ENCODE data around the gene RIIAD1. TPM values are rescaled to one million over a fixed set of nuclear protein-coding genes. Genes with fewer than 3 reads are reported as not detected.
A peak's percentile ranks its signal among the peaks of the same experiment; 100 is the strongest.

Gene RIIAD1
- total and polyA plus RNA-seq, 12 donors: 3.4 to 11.4 (median 7.1) TPM; not detected in 1

DNA sequence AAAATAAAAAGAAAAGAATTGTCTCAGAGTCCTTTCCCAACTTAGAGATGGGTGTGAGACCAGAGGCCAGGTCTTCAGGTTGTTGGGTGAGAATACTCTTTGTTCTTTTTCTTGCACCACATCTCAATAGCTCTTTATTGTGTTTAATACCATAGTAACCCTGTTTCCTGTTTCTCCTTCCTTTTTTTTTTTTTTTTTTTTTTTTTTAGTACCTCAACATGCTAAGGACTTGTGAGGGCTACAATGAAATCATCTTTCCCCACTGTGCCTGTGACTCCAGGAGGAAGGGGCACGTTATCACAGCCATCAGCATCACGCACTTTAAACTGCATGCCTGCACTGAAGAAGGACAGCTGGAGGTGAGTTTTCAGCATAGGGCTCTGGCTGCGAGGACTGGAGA, 29.1 kb upstream of the RIIAD1 start:
- Histone ChIP-seq H3K9me3 (no peaks in the 10 kb centered on the region), H3K27me3 (no peaks in the 10 kb centered on the region), H3K4me1 (peaks cover 0 to 13% (median 0%) of the 10 kb centered on the region in 9 donors), H3K27ac (no peak overlapping the region), H3K36me3 (peaks cover 0 to 67% (median 18%) of the 10 kb centered on the region in 9 donors), H3K4me3 (no peak overlapping the region)
- DNase-seq (no peak), ATAC-seq (no peak)
- 82 to 91% methylated on average over 3 of the region's 3 CpGs for WGBS, 2 donors
- TF ChIP-seq, protein P1, sequence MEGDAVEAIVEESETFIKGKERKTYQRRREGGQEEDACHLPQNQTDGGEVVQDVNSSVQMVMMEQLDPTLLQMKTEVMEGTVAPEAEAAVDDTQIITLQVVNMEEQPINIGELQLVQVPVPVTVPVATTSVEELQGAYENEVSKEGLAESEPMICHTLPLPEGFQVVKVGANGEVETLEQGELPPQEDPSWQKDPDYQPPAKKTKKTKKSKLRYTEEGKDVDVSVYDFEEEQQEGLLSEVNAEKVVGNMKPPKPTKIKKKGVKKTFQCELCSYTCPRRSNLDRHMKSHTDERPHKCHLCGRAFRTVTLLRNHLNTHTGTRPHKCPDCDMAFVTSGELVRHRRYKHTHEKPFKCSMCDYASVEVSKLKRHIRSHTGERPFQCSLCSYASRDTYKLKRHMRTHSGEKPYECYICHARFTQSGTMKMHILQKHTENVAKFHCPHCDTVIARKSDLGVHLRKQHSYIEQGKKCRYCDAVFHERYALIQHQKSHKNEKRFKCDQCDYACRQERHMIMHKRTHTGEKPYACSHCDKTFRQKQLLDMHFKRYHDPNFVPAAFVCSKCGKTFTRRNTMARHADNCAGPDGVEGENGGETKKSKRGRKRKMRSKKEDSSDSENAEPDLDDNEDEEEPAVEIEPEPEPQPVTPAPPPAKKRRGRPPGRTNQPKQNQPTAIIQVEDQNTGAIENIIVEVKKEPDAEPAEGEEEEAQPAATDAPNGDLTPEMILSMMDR (IDR thresholded peaks at IDR 0.05): no peak
- intact Hi-C loops (cut with DNase I): loop anchor here in 7 of 10 donors (2.0 to 10.0 kb wide), 7 partner anchors 35 to 145 kb away; partner anchors contain the start of genes C2CD4D (in 2 of the 7), RORC (in 1 of the 7) and SNX27 (in 1 of the 7)

DNA sequence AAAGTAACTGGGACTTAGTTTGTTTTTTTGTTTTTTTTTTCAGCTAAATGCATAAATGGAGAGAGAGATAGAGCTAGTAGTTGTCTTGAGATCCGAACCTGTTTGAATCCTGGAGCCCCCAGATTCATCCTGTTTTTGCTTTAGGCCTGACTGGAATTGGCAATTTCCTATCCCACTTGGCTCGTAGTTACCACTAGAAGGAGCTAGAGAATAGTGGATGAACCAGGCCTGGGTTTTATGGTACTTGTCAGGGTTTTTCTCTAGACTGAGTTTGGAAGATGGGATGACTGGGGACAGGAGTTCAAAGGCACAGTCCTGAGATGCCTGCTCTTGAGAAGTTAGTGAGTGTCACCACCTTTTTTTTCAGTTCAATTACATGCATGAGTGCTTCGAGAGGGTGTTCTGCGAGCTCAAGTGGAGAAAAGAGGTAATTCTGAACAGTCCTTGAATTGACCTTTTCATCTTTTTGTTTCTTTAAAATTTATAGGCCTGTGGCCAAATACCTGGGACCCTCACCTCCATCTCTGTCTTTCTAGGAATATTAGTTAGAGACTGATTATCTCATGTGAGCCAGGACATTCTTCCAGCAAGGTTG, 28.2 kb upstream of the RIIAD1 start:
- Histone ChIP-seq H3K4me3 (no peak overlapping the region), H3K36me3 (peaks cover 0 to 69% (median 20%) of the 10 kb centered on the region in 9 donors), H3K9me3 (no peaks in the 10 kb centered on the region), H3K27ac (no peak overlapping the region), H3K4me1 (peaks cover 0 to 13% (median 0%) of the 10 kb centered on the region in 9 donors), H3K27me3 (no peaks in the 10 kb centered on the region)
- WGBS, 2 donors: 76 to 85% methylated on average over 4 of the region's 4 CpGs
- DNase-seq (no peak), ATAC-seq (no peak)
- TF ChIP-seq, protein P1 (IDR thresholded peaks at IDR 0.05): peak in 7 of 9 donors; percentile 44 to 61 (median 53)
- intact Hi-C loops (cut with DNase I): loop anchor here in 7 of 10 donors (2.0 to 10.0 kb wide), 7 partner anchors 34 to 144 kb away; partner anchors contain the start of genes C2CD4D (in 2 of the 7), RORC (in 1 of the 7) and SNX27 (in 1 of the 7)

DNA sequence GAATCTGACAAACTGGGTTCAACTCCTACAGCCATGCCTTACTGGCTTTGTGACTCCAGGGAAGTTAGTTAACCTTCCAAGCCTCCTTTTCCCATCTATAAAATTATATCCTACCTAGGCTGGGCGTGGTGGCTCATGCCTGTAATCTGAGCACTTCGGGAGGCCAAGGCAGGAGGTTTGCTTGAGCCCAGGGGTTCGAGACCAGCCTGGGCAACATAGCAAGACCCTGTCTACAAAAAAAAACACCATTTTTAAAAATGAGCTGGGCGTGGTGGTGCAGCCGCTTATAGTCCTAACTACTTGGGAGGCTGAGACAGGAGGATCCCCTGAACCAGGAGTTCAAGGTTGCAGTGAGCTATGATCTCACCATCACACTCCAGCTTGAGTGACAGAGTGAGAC, 19.8 kb upstream of the RIIAD1 start:
- ATAC-seq (no peak), DNase-seq (no peak)
- H3K9me3 ChIP-seq: no peaks in the 10 kb centered on the region
- H3K27me3 ChIP-seq: no peaks in the 10 kb centered on the region
- TF ChIP-seq, protein P1 (IDR thresholded peaks at IDR 0.05): no peak
- no peaks in the 10 kb centered on the region for H3K4me1 ChIP-seq
- no peak overlapping the region for H3K4me3 ChIP-seq
- H3K27ac ChIP-seq: no peak overlapping the region
- peaks cover 0 to 56% (median 24%) of the 10 kb centered on the region in 9 donors for H3K36me3 ChIP-seq
- intact Hi-C loops (cut with DNase I): no loop called here
- 98 to 100% methylated on average over 5 of the region's 5 CpGs for WGBS, 2 donors

DNA sequence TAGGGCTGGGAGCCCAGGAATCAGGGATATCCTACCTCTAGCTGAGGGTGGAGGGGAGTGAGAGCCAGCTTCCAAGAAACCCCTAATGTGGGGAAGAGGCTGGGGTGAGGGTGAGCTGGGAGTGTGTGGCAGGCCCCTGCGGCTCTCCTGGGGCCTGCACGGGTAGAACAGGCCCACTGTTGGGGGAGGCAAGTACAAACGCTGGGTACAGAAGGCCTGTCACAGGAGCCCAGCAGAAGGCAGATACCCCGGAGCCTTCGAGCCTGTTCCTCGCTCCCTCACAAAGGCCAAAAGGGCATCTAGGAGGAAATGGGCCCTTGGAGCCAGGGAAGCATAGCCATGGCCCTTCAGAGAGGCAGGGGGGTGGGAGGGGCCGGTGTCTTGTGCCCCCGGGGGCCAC, 18.4 kb upstream of the RIIAD1 start:
- peaks cover 0 to 42% (median 18%) of the 10 kb centered on the region in 9 donors for H3K36me3 ChIP-seq
- no peak for DNase-seq

More for the DNA sequence above, 18.4 kb upstream of the RIIAD1 start:
- no peaks in the 10 kb centered on the region for H3K4me1 ChIP-seq
- TF ChIP-seq, protein P1 (IDR thresholded peaks at IDR 0.05): no peak
- no peak overlapping the region for H3K4me3 ChIP-seq
- ATAC-seq: no peak
- intact Hi-C loops (cut with DNase I): no loop called here
- H3K27ac ChIP-seq: no peak overlapping the region
- no peaks in the 10 kb centered on the region for H3K27me3 ChIP-seq
- no peaks in the 10 kb centered on the region for H3K9me3 ChIP-seq
- WGBS, 2 donors: 37 to 44% methylated on average over 8 of the region's 8 CpGs
